Liver (tissue), 3 donors: ENCODE results near the gene PIK3CA.

Experiments
- EGR1 ChIP-seq, 2 donors: IDR thresholded peaks; 2 replicates each; pipeline ENCODE4 v1.6.1; 2016 to 2018; ENCODE audit warnings: antibody characterized with exemption in 2 of 2, low read depth in 2 of 2
- FOXA1 ChIP-seq: IDR thresholded peaks from 2 replicates; pipeline ENCODE4 v1.6.1; 2016; ENCODE audit warnings: antibody characterized with exemption
- GABPA ChIP-seq, 2 donors: IDR thresholded peaks in 1 of 2; conservative IDR thresholded peaks in 1 of 2; 2 replicates each; pipeline ENCODE4 v1.6.1; 2016; ENCODE audit warnings: antibody characterized with exemption in 2 of 2, mild to moderate bottlenecking in 1 of 2, moderate library complexity in 1 of 2
- HNF4G ChIP-seq: IDR thresholded peaks from 2 replicates; pipeline ENCODE4 v1.6.1; 2016; ENCODE audit warnings: antibody characterized with exemption
- JUND ChIP-seq, 2 donors: IDR thresholded peaks; 2 replicates each; pipeline ENCODE4 v1.6.1; 2016; ENCODE audit warnings: antibody characterized with exemption in 2 of 2
- RAD21 ChIP-seq, 2 donors: IDR thresholded peaks; 2 replicates each; pipeline ENCODE4 v1.6.1; 2016; ENCODE audit warnings: antibody characterized with exemption in 2 of 2, mild to moderate bottlenecking in 2 of 2
- RXRA ChIP-seq, 2 donors: IDR thresholded peaks; 2 replicates each; pipeline ENCODE4 v1.6.1; 2017 to 2018; ENCODE audit warnings: antibody characterized with exemption in 2 of 2, mild to moderate bottlenecking in 1 of 2
- SP1 ChIP-seq: IDR thresholded peaks from 2 replicates; pipeline ENCODE4 v1.6.1; 2018; ENCODE audit warnings: antibody characterized with exemption, mild to moderate bottlenecking
- YY1 ChIP-seq: IDR thresholded peaks from 2 replicates; pipeline ENCODE4 v1.6.1; 2016; ENCODE audit warnings: antibody characterized with exemption, mild to moderate bottlenecking
- TF ChIP-seq, protein P1 (sequence below): fragments of 150-350 bp; IDR thresholded peaks from 2 replicates; pipeline ENCODE4 v1.5.1; 2017; ENCODE audit warnings: improper control_type of control experiment, low read depth, low read length; ENCODE audit not compliant: missing input control
- TF ChIP-seq, protein P2 (sequence below): IDR thresholded peaks from 2 replicates; pipeline ENCODE4 v1.6.1; 2016; ENCODE audit warnings: antibody characterized with exemption, mild to moderate bottlenecking
- TF ChIP-seq, protein P3 (sequence below): IDR thresholded peaks from 2 replicates; pipeline ENCODE4 v1.6.1; 2016; ENCODE audit warnings: antibody characterized with exemption
- donor health status: healthy.
- donor health status: healthy.

DNA sequence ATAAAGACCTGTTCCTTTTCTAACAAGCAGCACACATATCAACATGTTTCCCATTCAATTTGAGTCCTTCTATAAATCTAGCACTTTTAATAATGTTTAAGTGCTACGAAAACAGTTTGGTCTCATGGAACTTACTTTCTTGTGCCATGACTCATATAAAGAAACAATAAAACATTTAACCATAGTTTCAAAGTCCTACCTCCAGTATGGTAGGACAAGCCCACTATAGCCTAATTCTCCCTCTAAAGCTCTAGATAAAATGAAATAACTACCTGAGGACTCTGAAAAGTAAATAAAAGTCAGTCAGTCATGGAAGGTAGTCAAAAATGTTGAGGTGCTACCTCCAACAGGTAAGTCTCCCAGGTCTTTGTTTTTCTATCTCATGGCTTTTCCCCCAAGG, 12.0 kb upstream of the PIK3CA start:
- TF ChIP-seq, protein P1, sequence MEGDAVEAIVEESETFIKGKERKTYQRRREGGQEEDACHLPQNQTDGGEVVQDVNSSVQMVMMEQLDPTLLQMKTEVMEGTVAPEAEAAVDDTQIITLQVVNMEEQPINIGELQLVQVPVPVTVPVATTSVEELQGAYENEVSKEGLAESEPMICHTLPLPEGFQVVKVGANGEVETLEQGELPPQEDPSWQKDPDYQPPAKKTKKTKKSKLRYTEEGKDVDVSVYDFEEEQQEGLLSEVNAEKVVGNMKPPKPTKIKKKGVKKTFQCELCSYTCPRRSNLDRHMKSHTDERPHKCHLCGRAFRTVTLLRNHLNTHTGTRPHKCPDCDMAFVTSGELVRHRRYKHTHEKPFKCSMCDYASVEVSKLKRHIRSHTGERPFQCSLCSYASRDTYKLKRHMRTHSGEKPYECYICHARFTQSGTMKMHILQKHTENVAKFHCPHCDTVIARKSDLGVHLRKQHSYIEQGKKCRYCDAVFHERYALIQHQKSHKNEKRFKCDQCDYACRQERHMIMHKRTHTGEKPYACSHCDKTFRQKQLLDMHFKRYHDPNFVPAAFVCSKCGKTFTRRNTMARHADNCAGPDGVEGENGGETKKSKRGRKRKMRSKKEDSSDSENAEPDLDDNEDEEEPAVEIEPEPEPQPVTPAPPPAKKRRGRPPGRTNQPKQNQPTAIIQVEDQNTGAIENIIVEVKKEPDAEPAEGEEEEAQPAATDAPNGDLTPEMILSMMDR: no peak
- TF ChIP-seq GABPA (IDR thresholded peaks at IDR 0.05 in 1 of 2, conservative IDR thresholded peaks at IDR 0.05 in 1 of 2): no peak
- TF ChIP-seq JUND (IDR thresholded peaks at IDR 0.05): no peak
- TF ChIP-seq EGR1 (IDR thresholded peaks at IDR 0.05; ENCODE audit: low read depth in 2 of 2): no peak
- TF ChIP-seq RXRA (IDR thresholded peaks at IDR 0.05): no peak
- no peak for TF ChIP-seq YY1
- TF ChIP-seq, protein P2, sequence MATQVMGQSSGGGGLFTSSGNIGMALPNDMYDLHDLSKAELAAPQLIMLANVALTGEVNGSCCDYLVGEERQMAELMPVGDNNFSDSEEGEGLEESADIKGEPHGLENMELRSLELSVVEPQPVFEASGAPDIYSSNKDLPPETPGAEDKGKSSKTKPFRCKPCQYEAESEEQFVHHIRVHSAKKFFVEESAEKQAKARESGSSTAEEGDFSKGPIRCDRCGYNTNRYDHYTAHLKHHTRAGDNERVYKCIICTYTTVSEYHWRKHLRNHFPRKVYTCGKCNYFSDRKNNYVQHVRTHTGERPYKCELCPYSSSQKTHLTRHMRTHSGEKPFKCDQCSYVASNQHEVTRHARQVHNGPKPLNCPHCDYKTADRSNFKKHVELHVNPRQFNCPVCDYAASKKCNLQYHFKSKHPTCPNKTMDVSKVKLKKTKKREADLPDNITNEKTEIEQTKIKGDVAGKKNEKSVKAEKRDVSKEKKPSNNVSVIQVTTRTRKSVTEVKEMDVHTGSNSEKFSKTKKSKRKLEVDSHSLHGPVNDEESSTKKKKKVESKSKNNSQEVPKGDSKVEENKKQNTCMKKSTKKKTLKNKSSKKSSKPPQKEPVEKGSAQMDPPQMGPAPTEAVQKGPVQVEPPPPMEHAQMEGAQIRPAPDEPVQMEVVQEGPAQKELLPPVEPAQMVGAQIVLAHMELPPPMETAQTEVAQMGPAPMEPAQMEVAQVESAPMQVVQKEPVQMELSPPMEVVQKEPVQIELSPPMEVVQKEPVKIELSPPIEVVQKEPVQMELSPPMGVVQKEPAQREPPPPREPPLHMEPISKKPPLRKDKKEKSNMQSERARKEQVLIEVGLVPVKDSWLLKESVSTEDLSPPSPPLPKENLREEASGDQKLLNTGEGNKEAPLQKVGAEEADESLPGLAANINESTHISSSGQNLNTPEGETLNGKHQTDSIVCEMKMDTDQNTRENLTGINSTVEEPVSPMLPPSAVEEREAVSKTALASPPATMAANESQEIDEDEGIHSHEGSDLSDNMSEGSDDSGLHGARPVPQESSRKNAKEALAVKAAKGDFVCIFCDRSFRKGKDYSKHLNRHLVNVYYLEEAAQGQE: no peak
- no peak for TF ChIP-seq FOXA1
- TF ChIP-seq HNF4G: no peak
- TF ChIP-seq, protein P3, sequence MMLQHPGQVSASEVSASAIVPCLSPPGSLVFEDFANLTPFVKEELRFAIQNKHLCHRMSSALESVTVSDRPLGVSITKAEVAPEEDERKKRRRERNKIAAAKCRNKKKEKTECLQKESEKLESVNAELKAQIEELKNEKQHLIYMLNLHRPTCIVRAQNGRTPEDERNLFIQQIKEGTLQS: no peak
- TF ChIP-seq SP1: no peak
- TF ChIP-seq RAD21 (IDR thresholded peaks at IDR 0.05): no peak
